A172 (cell line): ENCODE data around the gene KIF5B. TPM values are rescaled to one million over a fixed set of nuclear protein-coding genes. Genes with fewer than 3 reads are reported as not detected.
"Not testable (repeated sequence)": the region's sequence is repeated elsewhere in the genome, so short reads cannot be mapped to it uniquely, and the experiment has no call there.

ENCODE experiments used
- DNase-seq: peaks from one replicate; pipeline ENCODE4 v3.0.0-alpha.2; 2015; ENCODE audit warnings: low spot score
- total RNA-seq: library from RNA; depleted of rRNA; stranded (reverse); fragments of >200 nt; shearing (Covaris generic); gene quantifications from 2 replicates; pipeline ENCODE4 v1.2.3, GENCODE V29; 2014

Gene KIF5B
- total RNA-seq, 1 experiment from 2014 or later, result 206 TPM

- no peak for DNase-seq
Observed at GRCh38 chr10:32015386-32015785, 40.8 kb downstream of the KIF5B start.

DNA sequence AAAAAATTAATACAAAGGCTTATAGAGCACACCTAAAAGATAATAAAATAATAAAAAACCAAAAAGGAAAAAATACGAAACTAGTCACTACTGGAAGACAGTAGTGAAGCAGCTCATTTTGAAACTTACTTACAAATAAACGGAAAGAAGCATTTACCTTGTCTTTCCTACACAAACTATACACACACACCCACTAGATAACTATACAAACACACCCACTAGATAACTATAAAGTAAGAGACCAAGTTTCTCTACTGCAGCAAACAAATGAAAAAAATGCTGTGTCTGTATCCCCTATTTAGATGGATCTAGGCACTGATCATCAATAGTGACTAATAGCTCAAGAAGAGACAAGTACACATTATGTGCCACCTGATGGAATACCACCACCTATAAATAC is 49.2 kb downstream of the KIF5B start:
- DNase-seq, result no peak

DNA sequence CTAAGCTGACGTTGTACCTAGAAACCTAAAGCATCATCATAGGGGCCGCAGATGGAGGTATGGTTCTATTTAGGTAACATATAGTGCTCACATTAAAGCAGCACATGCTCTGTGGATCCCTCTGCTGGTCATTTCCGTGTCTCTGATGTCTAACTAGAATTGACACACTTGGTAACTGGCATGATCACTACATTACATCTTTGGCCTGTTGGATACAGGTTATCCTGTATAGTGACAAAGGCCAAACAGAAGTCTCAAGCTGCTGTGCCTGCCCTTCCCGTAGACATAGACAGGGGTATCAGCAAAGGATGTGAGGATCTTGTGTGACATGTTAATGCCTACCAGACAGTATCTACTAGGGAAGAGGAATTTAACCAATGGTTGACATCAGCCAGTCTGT is 51.2 kb downstream of the KIF5B start:
- peak; percentile 45 for DNase-seq

DNA sequence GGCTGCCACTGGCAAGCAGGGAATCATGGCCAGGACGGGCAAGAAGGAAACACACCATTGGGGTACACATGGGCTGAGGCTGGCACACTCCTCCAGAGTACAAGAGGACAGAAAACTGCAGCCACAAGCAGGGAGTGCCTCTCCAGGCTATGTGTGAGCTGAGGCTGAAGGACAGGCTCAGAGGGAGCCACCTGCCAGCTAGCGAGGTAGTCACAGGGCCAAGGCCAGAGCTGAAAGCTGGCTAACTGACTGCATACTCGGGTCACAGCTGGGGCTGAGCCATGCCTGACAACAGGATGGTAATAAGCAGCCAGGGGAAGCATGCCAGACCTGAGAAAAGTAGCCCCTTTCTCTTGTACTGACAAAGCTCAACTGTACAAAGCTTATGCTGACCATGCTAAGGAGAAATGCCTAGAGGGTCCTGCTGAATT is 52.0 kb downstream of the KIF5B start:
- DNase-seq, result no peak

DNA sequence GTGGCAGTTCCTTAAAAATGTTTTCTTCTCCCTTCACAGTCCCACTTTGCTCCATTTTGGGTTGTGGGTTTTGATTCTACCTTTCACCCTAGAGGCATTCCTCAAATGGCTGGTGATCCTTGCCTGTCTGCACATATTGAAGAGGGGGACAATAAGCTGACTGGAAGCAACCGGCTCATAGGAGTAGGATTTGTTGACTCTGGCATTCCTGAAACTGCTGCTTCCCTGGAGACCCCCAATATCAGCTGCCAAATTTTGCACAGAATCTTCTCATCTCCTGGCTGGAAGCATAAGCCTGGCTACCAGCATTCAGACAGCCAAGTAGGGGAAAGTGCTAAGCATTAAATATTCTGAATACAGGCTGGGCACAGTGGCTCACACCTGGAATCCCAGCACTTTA is 53.7 kb downstream of the KIF5B start:
- no peak for DNase-seq

DNA sequence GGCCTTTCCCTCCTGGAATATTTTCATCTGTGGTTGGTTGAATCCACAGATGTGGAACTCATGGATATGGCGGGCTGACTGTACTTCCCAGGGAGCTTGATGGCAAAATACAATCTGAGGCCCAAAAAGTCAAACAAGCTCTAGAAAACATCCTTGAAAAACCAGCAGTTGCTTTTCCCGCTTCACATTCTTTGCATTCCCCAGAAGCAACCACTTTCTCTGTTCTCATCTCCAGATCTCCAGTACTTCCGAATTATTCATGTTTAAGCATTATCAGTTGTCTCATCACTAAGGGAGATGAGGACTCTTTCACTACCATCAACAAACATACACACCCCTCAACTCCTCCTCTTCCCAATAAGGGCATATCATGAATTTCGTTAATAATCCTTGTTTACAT is 55.3 kb downstream of the KIF5B start:
- peak; percentile 33 for DNase-seq

- DNase-seq, result no peak
Observed at GRCh38 chr10:31999836-32000235, 56.4 kb downstream of the KIF5B start.

DNA sequence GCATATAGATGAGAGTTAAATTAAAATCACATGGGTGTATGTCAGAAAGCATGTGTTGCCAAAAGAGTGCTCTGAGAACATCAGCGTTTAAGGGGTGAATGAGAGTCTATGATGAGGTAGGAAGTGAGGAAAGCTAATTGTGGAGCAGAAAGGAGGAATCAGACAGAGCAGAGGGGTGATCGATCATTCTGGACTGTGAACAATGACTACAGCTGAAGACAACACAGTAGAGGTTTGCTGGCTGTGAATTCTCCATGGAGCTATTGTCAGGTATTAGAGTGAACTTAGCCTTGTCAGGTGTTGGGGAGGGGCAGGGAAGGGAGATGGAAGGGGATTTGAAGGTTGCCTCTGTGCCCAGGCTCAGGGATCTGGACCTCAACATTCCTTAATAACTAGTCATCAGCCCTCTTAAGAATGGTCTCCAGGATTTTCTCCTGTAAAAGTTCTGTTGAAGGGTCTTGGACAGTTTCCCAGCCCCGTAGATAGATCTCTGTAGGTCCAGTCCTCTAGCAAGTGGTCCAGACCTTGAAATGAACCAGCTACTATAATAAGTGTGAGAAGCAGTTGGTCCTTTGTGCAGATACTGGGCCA is 57.1 kb downstream of the KIF5B start:
- DNase-seq, result no peak

GRCh38 chr10:31994926-31995325 is 61.3 kb downstream of the KIF5B start:
- DNase-seq, result no peak

DNA sequence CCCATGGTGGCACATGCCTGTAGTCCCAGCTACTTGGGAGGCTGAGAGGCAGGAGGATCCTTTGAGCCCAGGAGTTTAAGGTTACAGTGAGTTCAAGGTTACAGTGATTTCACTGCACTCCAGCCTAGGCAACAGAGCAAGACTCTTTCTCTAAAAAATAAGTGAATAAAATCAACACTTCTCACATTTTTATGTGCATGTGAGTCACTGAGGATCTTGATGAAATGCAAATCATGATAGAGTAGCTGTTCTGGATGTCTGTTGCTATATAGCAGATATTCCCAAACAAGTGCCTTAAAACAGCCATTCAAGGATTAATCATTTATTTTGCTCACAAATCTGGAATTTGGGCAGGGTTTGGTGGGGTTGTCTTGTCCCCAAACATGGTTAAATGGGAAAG is 65.3 kb downstream of the KIF5B start:
- DNase-seq, result no peak

DNA sequence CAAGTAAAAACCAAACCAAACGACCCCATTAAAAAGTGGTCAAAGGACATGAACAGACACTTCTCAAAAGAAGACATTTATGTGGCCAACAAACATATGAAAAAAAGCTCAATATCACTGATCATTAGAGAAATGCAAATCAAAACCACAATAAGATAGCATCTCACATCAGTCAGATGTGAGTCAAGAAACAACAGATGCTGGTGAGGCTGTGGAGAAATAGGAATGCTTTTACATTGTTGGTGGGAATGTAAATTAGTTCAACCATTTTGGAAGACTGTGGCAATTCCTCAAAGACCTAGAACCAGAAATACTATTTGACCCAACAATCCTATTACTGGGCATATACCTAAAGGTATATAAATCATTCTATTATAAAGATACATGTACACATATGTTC is 68.4 kb downstream of the KIF5B start:
- DNase-seq, result not testable (repeated sequence)

DNA sequence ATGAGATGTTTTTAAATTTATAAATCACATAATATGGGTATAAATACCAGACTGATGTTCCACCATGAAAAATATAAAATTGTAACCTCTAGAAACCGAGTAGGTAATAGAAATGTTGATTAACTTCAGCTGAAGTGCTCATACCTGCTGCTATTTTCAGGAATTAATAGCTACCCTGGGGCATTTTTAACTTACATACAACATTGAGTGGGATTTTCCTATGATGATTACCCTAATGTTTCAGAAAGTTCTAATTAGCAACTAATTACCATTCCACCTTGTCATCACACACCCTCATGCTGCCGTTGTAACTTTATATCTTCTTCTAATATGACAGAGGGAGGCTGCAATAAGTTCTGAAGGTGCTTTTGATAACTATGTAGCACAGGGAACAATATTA is 74.1 kb downstream of the KIF5B start:
- no peak for DNase-seq

DNA sequence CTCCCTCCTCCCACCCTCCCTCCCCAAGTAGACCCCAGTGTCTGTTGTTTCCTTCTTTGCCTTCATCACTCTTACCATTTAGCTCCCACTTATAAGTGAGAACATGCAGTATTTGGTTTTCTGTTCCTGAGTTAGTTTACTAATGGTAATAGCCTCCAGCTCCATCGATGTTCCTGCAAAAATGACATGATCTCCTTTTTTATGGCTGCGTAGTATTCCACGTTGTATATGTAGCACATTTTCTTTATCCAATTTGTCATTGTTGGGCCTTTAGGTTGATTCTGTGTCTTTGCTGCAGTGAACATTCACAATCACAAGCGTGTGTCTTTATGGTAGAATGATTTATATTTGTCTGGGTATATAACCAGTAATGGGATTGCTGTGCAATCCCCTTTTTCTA is 75.8 kb downstream of the KIF5B start:
- no peak for DNase-seq

- not testable (repeated sequence) for DNase-seq
Observed at GRCh38 chr10:31979071-31979470, 77.2 kb downstream of the KIF5B start.

DNA sequence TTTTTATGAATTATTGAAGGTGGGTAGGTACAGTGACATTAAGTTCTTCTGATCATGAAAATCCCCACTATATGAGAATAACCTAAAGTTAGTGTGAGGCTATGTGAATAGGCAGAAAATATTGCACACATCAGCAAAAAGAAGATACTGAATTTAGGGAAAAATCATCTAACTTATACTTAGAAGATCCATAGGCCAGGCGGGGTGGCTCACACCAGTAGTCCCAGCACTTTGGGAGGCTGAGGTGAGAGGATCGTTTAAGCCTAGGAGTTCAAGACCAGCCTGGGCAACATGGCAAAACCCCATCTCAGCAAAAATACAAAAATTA is 78.1 kb downstream of the KIF5B start:
- DNase-seq, result no peak

GRCh38 chr10:31977440-31978155 is 78.6 kb downstream of the KIF5B start:
- DNase-seq, result peak; percentile 25

DNA sequence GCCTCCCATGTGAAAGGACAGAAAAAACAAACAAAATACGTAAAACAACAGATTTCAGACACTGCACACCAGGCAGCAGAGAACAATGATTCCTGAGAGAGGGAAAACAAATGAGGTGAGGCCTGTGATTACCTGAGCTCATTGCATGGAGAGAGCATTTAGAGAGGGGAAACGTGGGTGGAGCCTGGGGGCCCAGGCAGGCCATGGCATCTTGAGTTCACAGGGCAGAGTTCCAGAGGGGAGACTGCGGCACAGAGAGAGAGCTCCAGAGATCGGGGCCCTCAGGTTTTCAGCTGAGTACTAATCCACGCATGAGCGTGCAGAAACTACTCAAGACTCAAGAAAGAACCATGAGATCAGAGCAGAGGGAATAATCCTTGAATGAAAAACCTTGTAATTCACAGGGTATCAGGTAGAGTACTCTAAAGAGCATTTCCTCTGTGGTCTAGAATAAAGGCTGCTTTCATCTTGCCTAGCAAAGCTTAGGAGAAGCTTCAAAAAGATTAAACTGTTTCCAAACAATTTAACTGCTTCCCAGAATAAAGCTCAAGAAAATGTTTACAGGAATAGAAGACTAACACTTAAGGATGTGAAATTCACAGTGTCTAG is 81.0 kb downstream of the KIF5B start:
- no peak for DNase-seq

DNA sequence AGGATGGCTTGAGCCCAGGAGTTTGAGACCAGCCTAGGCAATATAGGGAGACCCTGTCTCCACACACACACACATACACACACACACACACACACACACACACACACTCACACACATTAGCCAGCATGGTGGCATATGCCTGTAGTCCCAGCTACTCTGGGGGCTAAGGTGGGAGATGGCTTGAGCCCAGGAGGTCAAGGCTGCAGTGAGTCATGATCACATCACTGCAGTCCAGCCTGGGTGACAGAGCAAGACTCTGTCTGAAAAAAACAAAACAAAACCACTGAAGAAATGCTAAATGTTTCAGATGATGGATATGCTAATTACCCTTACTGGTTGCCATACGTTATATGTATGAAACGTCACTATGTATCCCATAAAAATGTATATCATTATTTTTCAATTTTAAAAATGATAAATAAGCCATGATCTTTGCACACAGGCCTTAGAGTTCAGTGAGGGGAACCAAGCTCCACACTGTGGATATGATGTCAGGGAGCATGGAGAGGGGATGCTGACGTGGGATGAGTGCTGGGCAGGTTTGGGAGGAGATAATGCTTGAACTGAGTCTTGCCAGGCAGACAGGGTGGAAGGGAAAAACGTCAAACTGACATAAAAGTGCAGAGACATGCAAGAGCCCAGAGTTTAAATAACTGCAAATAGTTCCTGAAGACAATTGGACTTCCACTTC is 81.6 kb downstream of the KIF5B start:
- peak; percentile 27 for DNase-seq

DNA sequence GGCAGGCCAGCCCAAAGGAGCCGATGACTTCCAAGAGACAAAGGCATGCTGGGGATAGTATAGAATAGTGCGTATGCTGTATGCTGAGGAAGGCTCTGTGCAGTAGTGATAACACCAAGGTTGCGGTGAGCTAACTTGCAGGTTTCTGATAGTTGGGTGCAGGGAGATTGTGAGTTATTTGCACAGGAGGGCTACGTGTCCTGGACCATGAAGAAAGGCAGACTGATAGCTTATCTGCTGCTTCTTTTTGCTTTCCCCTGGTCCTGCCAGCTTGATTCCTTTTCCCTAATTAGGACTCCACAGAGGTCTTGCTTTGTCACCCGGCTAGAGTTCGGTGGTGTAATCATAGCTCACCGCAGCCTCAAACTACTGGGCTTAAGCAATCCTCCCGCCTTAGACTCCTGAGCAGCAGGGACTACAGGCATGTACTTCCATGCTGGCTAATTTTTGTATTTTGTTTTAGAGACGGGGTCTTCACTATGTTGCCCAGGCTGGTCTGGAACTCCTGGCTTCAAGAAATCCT is 83.6 kb downstream of the KIF5B start:
- no peak for DNase-seq

DNA sequence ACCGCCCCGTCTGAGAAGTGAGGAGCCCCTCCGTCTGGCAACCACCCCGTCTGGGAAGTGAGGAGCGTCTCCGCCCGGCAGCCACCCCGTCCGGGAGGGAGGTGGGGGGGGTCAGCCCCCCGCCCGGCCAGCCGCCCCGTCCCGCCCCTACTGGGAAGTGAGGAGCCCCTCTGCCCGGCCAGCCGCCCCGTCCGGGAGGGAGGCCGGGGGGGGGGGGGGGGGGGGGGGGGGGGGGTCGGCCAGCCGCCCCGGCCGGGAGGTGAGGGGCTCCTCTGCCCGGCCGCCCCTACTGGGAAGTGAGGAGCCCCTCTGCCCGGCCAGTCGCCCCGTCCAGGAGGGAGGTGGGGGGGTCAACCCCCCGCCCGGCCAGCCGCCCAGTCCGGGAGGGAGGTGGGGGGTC is 86.4 kb downstream of the KIF5B start:
- DNase-seq, result not testable (repeated sequence)

- no peak for DNase-seq
Observed at GRCh38 chr10:31963589-31963980, 92.6 kb downstream of the KIF5B start.

DNA sequence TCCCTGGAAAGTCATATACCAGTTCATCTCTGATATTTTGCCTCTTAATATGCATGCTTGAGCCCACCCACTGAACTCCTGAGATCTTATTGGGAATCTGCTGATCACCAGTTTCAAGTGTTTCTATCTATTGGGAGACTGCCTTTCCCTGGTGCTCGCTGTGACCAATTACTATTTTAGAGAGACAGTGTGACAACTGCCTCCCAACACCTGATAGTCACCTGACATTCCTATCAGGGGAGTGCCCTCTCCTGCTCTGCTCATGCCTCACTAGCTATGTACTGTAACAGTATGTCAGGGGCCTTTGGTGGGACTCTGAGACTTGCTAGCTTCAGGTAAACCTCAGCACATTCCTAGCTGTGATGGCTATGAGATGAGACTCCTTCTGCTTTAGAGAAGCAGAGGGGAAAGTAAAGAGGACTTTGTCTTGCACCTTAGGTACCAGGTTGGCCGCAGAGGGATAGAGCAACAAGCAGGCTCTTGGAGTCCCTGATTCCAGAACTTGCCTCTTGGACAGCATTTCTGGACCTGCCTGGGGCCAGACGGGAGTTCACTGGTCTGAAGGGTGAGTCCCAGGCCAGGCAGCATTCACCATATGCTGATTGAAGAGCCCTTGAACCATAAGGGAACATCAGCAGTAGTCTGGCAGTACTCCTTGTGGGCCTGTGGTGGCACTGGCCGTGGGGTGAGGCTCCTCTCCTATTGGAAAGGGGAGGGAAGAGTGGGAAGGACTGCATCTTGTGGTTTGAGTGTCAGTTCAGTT is 93.2 kb downstream of the KIF5B start:
- DNase-seq, result no peak
